Tongue (tissue), 2 donors: ENCODE results near the gene PDE11A. TPM values are rescaled to one million over a fixed set of nuclear protein-coding genes. Genes with fewer than 3 reads are reported as not detected.

Experiments used
- DNase-seq: peaks from one replicate; pipeline ENCODE4 v3.0.0-alpha.2; 2015
- total RNA-seq: library from RNA; depleted of rRNA; stranded (reverse); fragments of >200 nt; gene quantifications from one replicate; pipeline ENCODE4 v1.2.3, GENCODE V29; 2014

The PDE11A gene
- total RNA-seq, 1 donor from 2014 or later, result 0.51 TPM

DNA sequence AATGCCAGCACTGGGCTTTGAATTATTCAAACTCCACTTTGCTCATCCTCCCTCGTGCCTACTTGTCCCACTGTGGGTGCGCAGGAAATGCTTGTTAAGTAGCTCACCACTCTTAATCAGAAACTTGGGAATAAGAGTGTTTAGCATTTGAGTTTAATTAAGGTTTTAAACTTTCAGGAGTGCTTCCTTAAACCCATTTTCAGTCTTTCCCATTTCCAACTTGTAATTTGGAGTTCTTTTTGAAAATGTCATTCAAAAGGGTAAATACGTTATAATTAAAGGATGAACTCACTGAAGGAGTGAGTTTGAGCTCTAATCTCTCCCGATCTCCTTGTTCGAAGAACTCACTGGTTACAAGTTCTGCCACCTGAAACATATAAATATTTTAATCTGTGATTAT is 403.4 kb downstream of the PDE11A start:
- DNase-seq, result no peak

DNA sequence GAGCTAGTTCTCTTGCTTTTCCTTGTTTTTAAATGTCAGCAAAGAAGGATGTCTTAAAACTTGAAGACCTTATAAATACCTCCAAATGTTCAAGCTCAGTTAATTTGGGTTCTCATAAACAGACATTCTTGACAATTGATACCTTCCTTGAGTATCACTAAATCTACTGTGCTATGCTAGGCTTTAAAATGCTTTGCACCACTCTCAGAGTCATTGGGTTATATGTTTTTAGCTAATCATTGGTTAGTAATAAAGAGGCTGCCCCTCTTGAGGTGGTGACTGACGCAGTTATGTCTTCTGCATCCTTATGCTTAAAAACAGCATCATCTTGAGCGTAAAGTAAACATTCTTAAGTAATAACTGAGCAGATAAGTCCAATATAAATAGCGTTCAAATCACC is 404.0 kb downstream of the PDE11A start:
- DNase-seq, result no peak

DNA sequence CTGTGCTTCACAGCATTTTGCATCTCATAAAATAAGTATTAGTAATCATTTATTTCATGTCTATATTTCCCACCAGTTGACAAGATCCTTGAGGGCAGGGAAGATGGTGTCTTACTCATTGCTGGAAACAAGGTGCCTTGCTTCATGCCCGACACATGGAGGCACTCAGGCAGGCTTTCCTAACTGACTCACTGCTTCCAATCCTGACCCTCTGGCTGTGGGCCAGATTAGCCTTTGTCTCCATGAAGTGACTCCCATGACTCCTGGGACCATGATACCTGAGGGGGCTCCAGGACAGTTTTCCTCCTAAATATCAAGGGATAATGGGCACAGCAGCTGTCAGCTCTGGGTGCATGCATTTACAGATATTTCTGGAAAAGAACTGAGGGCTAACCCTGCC is 405.0 kb downstream of the PDE11A start:
- DNase-seq, result peak; percentile 17

DNA sequence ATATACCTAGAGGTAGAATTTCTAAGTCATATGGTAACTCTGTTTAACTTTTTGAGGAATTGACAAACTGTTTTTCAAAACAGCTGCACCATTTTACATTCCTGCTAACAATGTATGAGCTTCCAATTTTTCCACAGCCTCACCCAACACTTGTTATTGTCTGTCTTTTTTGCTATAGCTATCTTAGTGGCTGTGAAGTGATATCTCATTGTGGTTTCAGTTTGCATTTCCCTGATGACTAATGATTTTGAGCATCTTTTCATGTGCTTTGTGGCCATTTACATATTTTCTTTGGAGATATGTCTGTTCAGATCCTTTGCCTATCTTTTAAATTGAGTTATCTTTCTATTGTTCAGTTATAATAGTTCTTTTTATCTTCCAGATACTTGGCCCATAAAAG is 406.2 kb downstream of the PDE11A start:
- DNase-seq, result peak; percentile 52

DNA sequence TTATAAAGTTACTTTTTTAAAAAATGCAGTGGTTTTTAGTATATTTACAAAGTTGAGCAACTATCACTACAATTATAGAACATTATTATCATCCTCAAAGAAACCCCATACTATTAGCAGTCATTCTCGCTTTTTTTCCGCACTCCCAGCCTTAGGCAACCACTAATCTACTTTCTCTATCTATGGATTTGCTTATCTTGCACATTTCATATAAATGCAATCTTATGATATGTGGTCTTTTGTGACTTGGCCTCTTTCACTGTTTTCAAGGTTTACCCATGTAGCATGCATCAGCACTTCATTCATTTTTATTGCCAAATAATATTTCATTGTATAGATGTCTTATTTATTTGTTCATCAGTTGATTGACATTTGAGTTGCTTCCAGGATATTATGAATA is 406.6 kb downstream of the PDE11A start:
- no peak for DNase-seq

DNA sequence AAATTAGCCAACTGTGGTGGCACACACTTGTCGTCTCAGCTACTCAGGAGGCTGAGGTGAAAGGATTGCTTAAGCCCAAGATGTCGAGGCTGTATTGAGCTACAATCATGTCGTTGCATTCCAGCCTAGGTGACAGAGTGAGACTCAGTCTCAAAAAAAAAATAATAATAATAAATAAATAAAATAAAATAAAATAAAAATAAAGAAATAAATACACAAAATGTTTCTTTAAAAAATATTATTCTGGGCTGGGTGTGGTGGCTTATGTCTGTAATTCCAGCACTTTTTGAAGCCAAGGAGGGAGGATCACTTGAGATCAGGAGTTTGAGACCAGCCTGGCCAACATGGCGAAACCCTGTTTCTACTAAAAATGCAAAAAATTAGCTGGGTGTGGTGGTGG is 407.2 kb downstream of the PDE11A start:
- no peak for DNase-seq

DNA sequence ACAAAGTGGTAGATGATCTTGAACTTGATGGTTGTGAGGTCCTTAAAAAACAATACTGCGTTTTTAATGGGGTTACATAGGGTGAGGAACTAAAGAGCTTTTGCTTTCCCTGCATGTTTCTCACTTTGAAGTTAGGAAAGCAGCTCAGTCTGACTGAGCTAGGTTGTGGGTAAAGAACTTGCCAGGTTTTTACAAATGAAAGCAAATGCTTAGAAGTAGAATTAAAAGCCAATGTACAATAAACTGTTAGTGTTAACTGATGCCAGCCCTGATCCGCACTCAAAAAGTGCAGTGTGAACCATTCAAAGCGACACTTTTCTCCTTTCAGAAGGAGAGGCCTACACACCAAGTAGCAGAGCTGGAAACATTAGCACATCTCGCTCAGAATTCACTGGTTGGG is 409.7 kb downstream of the PDE11A start:
- no peak for DNase-seq

DNA sequence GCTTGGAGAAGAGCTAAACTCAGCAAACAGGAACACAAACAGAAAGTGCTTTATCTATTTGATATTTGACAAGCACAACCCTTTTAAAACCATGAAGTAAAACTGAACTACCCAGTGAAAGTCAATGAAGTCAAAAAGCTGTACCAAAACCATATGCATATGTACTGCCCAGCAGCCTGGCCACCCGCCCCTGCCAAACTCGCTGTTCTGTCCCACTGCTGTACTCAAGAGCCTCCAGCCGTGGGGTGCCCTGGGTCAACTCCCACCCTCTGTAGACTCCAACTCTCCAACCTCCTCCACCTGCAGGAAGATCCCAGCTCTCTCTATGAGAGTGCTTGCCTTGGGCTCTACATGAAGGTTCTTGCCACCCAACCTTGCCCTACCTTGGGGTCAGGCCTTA is 411.8 kb downstream of the PDE11A start:
- no peak for DNase-seq

DNA sequence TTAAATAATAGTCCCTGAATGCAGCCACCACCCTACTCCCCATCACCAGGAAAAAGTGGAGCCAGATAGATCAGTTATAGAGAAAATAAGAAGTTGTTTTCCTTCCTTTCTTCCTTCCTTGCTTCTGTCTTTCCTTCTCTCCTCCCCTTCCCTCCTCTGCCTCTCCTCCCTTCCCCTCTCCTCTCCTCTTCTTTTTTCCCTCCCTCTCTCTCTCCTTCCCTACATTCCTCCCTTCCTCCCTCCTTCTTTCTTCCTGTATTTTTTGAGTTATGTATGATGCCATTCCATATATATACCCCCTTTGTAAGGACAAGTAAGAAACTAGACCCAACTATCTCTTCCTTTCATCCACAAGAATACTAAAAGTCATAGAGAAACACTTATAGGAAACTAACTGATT is 414.3 kb downstream of the PDE11A start:
- DNase-seq, result no peak

DNA sequence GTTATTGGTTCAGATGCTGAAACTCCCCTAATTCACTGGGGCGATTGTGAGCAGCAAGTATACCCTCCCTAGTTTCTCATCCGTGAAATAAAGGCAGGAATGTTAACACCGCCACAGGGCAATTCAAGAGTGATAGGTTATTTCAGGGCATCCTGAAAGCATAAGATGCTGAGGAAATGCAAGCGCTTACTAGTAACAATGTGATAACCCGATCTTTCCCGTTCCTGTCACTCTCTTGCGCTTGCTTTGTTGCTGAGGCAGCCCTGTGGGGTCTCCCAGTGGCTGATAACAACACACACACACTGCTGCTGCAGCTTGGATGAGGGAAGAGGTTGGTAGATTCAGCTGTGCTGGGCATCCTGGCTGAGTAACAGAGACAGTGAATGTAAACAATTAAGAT is 420.7 kb downstream of the PDE11A start:
- no peak for DNase-seq

DNA sequence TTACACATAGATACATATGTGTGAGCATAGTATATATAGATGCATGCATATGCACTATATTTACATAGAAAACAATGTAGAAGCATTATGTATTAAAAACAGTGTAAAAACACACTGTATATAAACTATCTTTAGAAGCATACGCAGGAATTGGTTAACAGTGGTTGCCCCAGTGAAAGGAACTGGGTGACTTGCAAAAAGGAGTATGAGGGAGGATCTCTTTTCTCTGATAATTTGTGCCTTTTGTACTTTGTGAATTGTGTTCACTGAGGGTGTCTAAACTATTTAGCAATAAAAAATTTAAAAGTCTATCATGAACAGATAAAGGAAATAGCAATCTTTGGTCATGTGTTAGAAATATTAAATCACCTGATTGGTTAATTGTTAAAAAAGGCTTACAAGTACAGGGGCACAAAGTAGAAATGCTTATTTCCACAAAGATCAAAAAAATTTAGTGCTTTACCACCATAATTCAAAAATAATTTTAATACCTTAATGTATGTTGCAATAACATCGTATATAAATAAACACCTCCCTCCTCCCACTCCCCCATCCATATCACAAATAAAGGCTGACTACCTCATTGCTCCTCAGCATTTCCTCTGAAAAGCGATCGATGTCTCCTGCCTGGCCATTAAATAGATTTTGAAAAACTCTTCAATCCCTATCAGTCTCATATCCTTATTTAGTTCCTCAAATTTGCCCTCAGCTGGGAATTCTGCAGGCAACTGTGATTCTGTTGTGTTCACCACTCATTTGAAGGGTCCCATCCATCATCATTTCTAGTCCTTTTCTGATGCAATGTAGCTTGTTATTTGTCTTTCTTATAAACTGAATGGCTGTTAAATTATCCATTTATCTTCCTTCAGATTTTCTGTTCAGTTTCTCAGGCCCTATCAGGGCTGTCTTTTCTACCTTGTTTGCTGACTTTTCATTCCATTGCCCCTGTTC is 422.7 kb downstream of the PDE11A start:
- DNase-seq, result no peak

DNA sequence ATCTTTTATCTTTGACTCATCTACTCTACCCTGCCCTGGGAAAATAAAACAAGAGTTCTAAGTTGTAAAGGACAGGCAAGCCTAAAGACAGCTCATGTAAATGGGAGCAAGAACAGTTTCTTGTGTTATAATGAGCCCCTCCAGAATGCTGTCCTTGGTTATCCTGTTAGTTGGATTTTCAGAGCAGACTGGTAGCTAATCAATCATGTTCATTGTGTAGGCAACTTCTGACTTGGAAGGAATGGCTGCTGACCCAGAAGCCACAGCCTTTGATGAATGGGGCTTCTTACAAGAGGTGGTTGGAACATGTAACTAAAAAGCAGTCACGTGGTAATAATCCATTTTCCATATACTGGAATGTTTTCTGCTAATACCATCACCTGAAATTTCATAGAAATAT is 425.8 kb downstream of the PDE11A start:
- DNase-seq, result no peak

DNA sequence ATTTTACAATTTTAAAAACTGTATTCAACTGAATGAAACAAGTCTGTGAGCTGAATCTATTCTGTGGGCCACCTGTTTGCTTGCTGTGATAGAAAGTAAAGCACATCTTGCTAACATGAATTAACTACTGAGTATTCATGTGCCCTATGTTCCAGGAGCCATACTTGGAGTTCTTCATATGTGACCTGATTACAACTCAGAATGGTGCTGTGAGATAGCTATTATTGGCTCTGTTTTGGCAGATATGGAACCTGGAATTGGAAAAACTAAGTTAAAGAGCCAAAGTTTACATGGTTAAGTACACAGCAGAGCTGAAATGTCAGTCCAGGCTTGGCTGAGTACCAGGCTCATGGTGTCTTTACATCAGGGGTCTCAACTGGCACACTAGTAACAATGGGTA is 426.3 kb downstream of the PDE11A start:
- DNase-seq, result no peak

DNA sequence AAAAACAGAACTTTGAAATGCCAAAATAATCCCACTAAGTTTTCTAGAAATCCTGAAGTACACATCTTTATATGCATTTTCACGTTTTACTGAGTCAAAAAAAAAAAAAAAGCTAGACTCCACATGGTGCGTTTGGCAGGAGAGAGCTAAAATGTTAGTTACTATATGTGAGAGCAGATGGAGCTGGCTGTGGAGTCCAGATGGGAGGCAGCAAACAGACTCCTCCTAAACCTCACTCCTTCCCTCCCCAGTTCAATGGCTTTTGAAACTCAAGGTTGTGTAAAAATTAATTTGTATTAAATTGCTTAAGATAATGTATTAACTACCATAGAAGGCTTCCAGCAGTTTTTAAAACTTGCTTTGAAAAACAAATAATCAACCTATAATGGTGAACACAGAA is 431.2 kb downstream of the PDE11A start:
- peak; percentile 49 for DNase-seq

DNA sequence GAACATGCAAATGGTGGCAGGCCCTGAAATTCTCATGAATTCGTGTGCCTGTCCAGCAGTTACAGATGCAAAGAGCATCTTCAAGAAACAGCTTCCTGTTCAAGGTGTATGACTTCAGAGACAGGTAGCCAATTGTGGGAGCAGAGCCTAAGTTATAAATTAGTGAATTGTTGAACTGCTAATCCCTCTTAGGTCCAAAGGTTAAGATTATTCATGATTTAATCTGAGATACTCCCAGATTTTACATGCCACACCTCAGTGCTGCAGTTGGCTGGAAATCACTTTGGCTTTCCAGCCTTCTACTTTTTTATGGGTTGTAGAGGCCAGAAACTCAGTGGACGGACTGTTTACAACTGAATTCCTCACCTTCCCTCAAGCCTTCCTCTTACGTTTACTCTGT is 432.2 kb downstream of the PDE11A start:
- no peak for DNase-seq

DNA sequence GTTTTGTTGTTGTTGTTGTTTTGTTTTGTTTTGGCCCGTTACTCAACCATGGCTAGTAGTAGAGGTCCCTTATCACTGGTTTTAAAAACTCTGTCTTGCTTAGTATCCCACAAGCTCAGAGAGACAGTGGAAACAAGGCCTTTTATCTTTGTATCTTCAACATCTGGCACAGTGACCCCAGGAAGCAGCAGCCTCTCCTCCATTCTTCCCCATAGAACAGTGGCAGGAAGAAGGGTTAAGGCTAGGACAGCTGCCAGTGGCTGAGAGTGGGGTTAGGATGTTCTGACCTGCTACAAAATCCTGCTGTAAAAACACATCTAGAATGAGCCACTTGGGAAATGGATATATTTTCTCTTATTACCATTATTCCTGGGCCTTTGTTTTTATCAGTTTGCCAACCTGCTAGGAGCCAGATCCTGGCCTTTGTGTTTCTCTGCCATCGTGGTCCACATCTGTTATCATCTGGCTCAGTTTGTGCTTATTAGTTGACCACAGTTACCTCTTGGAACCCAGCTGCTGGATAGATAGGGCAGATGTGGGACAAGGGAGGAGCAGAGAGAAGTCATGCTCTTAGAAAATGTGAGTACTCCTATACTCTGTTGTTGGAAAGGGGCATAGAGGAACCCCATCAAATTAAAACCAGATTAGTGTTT is 433.2 kb downstream of the PDE11A start:
- DNase-seq, result no peak

DNA sequence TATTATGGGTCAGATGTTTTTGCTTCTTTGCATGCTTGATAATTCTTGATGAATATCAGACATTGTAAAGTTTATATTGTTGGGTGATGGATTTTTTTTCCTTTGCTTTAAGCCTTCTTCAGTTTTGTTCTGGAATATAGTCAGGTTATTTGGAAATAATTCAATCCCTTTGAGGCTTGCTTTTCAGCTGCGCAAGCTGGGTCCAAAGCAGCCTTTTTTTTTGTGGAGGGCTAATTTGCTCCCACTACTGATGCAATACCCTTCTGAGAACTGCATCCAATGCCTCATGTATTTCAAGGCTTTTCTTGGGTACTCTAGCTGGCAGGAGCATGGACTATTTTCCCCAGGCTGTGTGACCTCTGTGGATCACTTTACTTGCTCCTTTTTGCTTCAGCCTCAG is 434.1 kb downstream of the PDE11A start:
- no peak for DNase-seq

DNA sequence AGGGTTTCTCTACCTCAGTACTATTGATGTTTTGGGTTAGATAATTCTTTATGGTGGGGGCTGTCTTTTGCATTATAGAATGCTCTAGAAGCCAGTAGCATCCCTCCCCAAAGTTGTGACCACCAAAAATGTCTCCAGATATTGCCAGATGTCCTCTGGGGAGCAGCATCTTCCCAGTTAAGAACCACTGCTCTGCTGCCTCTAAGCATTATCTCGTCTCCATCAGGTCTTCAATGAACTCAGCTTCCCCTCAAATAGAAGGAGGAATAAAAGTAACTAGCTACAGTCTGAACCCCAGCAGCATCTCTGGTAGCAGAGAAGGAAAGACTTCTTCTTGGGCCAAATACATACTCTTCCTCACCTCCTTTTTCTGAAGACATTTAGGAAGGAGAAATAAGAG is 435.9 kb downstream of the PDE11A start:
- no peak for DNase-seq

DNA sequence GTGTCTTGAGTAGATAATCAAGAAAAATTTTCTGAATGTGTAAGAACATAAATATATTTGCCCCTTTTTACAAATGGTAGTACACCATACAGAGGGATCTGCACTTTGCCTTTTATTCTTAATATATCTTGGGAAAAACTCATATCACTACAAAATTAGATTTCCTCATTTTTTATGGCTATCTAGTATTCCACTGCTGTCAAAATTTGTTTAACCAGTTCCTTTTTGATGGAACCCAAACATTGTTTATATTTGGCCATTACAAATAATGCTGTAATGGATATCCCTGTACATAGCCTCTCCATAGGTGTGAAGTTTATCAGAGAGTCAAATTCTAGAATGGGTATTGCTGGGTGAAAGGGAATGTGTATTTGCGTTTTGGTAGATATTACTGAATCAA is 436.9 kb downstream of the PDE11A start:
- DNase-seq, result no peak

DNA sequence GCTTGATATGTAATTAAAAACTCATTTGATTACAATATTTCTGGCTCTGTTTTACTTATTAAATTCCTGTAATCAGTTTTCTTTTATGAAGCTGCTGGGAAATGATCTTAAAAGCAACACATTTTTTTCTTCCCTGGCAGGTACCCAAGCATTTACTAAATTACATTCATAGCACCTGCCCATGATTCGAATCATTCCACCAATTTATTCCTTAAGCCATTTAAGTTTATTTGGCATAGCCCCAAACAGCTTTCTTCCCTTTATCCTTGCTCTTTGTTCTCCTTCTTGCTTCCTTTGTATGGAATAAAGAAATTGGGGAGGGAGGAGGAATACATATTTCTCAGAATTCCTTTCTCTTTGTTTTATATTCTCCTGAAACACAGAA is 438.7 kb downstream of the PDE11A start:
- peak; percentile 58 for DNase-seq

DNA sequence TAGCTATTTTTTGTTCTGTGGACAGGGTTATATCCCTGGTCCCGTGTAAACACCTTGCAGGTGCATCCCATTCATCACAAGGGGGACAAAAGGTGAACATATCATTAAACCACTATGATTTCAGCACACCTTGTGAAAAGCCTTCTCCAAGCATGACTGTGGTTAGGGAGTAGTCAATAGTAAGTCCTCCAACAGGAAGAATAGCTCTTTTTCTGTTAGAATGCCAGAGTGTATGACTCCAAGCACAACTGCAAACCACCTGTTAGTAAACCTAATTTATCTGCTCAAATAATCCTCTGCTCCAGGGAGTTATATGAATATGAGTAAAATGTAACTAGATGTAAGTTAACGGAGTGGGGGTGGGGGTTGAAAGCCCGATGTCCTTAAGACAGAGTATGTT is 439.5 kb downstream of the PDE11A start:
- peak; percentile 24 for DNase-seq

DNA sequence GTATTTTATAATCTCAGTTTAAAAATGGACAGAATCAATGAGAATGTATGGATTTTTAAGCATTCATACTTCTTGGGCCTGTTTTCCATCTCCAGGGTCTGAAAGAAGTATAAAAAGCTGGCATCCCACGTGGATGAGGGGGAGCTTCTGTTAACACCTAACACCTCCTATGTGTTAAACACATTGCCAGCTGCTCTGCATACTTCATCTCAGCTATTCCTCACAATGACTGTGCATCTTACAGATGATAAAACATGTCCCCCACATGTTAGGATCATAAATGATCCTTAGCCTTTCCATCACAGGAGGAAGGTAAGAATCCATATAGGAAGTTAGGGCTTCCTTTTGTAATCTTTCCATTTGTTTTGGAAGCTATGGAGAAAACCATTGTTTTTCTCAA is 440.9 kb downstream of the PDE11A start:
- DNase-seq, result no peak

DNA sequence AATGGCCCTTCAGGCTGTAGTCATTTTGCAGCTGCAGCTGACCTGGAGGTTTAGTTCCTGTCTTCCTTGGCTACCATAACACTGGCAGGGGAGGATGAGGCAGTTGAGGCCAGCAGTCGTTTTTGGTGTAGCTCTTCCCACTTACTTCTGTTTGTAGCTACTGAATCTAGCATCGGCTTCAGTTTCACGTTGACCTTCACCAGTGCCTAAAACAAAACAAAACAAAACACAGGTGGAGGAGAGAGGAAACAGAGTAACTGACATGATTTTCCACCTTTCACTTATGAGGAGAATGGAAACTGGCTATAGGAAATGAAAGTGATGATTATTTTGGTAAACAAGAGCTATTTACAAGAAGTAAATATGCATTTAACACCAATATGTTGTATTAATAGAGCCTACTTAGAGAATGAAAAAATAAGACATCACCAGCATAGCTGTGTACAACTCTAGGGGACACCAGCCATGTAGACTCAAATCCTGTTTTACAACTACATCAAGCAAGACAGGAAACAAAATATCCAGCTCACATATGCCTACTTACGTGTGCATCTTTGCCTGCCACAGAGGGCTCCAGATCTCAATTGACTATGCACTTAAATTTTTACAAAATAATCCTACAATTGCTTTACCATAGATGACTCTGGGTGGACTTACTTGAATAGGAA is 443.1 kb downstream of the PDE11A start:
- no peak for DNase-seq
